HUDEP-2 (cell line): Measurements from ENCODE around the gene MINDY4.

Source experiments
- DNase-seq, 76 experiments: peaks; one replicate each; lab custom pipeline; 2025; ENCODE audit not compliant: unreplicated experiment in 76 of 76; lab: John Stamatoyannopoulos, UW

The MINDY4 gene

GRCh38 chr7:30910411-30911073 lies 139.3 kb downstream of the MINDY4 start:
- DNase-seq: peak in 30 of 76 experiments; percentile 5 to 67 (median 31)

GRCh38 chr7:30911133-30911532 lies 139.9 kb downstream of the MINDY4 start:
- DNase-seq: peak in 7 of 76 experiments; percentile 18 to 66 (median 25)

DNA sequence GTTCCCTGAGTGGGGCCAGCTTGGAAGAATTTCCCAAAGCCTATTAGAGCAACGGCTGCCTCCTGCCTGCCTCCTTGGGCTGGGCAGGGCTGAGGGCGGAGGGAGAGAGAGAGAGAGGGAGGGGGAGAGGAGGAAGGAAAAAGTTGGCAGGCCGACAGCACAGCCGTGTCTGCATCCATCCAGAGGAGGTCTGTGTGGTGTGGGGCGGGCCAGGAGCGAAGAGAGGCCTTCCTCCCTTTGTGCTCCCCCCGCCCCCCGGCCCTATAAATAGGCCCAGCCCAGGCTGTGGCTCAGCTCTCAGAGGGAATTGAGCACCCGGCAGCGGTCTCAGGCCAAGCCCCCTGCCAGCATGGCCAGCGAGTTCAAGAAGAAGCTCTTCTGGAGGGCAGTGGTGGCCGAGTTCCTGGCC lies 140.3 kb downstream of the MINDY4 start, which contains the start of gene AQP1:
Gene AQP1, plus strand, starts transcription at position 293 of the 409 bp plus-strand sequence. Its CDS starts 57 bp downstream, at position 350.
- DNase-seq: peak in 40 of 76 experiments; percentile 6 to 83 (median 40)

DNA sequence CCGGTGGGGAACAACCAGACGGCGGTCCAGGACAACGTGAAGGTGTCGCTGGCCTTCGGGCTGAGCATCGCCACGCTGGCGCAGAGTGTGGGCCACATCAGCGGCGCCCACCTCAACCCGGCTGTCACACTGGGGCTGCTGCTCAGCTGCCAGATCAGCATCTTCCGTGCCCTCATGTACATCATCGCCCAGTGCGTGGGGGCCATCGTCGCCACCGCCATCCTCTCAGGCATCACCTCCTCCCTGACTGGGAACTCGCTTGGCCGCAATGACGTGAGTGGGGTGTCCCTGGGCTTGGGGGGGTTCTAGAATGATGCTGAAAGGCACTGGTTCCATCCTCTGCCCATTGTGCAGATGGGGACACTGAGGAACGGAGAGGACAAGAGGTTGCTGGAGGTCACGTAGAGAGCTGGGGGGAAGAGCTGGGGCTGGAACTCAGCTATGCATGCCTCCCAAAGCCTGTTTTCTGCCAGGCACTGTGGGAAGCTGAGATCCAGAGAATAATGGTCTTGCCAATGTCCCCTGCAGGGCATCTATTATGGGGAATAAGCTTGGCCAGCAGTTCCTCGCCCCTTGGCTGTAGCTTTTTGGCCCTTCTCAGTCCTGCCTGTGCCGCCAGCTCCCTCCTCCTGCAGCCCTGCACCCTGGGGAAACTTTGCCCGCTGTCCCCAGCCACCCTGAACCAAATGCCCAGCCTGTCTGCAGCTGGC lies 141.0 kb downstream of the MINDY4 start:
- DNase-seq: peak in 1 of 76 experiments; percentile 25

- DNase-seq: no peak
Observed at GRCh38 chr7:30912731-30912985, 141.4 kb downstream of the MINDY4 start.

DNA sequence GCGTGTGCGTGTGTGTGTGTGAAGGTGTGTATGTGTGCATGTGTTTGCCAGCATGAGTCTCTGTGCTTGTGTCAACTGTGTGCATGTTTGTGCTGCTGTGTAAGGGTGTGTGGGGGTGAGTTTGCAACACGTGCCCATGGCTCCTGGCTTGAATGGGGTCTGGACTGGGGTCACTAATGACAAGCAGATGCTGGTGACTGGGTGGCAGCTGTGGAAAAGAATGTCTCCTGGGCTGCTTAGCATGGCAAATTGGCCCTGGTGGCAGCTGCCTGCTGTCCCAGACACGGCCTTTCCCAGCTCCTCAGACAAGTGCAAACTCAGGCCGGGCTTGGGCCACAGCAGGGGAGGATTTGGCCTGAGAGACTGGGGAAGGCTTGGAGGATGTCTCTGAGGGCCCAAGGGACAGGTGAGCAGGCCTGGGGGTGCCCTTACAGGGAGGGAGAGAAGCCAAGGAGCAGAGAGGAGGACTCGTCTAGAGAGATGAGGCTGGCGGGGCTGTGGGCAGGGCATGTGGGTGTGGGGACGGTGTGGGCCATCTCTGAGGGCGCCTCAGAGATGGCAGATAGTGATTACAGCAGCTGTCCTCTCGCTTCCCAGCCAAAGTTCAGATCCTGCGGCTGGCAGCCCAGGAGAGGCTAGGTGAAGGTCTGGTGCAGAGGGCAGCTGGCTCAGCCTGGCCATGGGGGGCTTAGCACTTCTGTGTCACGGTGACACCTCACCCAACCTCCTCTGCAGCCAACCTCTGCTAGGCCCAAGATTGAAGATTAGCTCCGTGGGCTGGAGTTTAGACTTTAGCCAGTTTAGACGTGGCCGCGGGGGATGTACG lies 142.0 kb downstream of the MINDY4 start:
- DNase-seq: peak in 36 of 76 experiments; percentile 12 to 74 (median 40)

- peak in 52 of 76 experiments; percentile 2 to 77 (median 36) for DNase-seq
Observed at GRCh38 chr7:30913821-30914515, 142.8 kb downstream of the MINDY4 start.

DNA sequence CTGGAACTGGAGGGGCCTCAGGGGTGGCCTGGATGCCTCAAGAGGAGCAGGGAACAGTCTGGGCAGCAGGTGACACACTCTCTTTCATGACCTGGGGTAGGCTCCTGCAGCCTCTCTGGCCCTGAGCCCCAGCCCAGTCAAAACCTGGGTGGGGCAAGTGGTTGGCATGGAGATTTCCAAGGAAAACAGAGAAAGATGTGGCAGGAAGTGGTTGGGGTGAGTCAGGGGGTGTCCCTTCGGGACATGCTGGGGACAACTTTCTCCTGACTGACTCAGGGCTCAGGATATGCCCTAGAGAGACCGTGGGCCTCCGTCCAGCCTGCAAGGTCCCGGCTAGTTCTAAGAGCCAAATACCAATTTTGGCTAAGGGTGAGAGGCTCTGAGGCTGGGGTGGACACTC lies 143.4 kb downstream of the MINDY4 start:
- DNase-seq: peak in 8 of 76 experiments; percentile 32 to 65 (median 56)

DNA sequence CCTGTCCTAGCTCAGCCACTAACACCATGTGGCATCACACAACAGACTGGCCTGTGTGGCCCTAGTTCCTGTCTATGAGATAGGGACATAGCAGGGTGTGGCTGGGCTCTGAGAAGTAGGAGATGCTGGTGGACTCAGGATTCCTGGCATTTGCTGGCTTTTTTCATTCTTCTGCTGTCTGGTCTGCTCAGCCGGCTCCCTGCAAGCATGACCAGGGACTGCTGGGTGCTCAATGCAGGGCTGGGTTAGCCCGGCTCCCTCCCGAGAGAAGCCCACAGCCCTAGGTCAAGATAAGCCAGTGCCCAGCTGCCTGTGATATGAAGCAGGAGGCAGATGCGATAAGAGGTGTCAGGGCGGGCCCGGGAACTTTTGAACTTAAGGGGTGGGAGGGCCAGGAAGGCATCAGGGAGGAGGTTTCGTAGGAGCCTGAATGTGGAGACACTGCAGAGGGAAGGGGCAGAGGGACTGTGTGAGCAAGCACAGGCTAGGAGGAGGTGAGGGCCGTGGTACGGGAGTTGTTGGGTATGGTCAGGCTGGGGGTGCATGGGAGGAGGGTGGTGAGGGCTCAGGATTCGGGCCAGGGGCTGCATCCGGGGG lies 143.9 kb downstream of the MINDY4 start:
- peak; percentile 31 to 98 (median 86) for DNase-seq

DNA sequence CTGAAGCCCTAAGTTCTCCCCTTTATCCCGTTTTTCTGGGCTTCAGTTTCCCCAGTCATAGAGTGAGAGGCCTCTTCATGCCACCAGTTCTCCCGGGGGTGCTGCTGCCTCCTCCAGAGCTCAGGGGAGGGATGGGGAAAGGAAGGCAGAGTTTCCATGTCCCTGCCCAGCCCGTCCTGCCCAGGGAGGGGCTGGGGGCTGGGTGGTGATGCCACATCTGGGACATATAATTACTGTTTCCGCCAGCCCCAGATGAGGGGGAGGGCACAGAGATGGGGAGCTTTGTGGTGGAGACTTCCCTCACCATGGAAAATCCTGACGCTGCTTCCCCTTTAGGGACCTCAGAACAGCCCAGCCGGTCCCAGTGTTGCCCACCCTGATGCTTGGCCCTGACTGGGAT lies 144.5 kb downstream of the MINDY4 start:
- no peak for DNase-seq

DNA sequence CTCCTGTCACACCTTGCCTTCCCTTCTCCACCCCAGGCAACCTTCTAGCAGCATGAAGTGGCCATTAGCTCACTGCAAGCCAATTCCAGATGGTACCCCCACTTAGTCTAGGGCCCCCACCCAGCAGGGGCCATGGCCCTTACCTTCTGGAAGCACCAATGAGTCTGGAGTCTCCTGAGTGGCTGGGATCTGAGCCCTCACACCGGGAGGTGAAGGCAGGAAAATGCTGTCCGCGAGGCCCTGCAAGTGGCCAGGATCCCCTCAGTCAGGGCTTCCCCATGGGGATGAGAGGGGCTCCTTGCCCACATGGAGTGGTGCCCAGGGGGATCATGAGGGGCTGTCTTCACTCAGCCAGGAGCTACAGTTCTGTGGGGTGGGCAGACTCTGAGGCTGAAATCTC lies 145.0 kb downstream of the MINDY4 start:
- DNase-seq: no peak

DNA sequence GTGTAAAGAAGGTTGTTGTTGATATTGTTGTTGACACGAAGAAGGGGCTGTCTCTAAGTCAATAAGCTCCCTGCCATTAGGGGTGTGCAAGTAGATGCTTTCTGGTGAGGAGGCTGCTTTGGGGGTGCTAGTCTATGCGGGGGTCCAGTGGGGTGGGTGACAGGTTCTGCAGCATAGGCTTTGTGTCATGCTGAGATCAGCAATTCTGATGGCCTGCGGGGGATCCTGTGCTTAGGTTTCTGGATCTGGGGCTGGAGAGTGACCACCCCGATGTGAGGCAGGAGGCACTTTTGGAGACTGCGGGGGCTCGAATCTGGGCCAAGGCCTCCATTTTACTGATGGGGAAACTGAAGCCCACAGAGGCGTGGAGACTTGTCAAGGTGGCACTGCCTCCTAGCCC lies 145.6 kb downstream of the MINDY4 start:
- DNase-seq: no peak

GRCh38 chr7:30917216-30917893 lies 146.1 kb downstream of the MINDY4 start:
- DNase-seq: no peak

GRCh38 chr7:30918676-30919075 lies 147.5 kb downstream of the MINDY4 start:
- peak in 1 of 76 experiments; percentile 23 for DNase-seq

DNA sequence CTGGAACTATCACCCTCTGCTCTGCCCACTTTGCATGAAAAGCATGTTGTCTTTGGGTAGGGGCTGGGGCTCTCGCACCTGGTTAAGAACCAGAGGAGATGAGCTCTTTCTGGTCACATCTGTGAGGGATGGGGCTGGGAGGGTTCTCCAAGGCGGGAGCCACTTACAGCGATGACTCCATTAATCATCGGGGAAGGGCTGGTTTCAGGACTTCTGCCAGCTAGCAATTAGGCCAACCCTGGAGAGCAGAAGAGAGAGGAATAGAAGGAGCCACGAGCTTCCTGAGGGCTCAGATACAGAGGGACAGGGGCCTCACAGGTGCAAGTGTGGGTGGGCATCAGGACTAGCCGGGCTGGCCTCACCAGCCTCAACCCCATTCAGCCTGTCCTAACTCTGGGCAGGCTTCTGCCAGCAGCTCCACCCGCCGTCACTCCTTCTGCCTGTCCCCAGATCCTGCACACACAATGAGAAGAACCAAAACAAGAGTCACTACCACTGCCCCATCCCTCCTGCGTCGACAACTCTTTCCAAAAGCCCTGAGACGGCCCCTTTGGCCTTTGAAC lies 148.9 kb downstream of the MINDY4 start:
- peak in 2 of 76 experiments; percentile 24 to 41 for DNase-seq

- peak in 45 of 76 experiments; percentile 5 to 79 (median 36) for DNase-seq
Observed at GRCh38 chr7:30920584-30921539, 149.6 kb downstream of the MINDY4 start.

DNA sequence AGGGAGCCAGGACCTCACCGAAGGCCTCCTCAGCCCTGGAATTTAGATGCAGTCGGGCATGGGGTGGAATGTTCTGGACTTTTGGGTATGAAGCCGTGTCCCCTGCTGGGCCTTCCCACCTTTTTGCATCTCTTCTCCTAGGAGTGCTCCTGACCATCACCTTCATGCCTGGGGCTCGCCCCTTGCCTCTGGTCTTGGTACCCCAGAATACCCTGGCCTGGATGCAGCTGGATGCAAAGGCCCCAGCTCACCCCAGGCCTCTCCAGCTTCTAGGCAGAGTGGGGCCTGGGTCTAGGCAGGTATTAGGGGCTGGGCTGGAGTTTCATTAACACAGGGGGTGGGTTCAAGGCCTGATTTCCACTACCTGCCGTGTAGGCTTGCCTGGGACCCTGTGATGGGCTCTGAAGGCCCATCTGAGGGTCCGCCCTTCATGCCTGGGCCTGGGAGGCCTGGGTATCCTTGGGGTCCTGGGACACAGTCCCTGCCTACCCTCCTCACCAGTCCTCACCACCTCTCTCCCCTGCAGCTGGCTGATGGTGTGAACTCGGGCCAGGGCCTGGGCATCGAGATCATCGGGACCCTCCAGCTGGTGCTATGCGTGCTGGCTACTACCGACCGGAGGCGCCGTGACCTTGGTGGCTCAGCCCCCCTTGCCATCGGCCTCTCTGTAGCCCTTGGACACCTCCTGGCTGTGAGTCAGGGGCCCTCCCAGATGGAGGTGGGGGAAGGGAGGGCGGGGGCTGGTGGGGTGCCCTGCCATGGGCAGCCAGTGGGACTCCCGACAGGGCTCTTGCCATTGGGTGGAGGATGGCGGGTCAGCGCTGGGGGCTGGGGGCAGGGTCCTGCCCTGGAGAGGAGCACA lies 150.6 kb downstream of the MINDY4 start:
- no peak for DNase-seq
